ENCODE measurements around the gene GHRL.

DNA sequence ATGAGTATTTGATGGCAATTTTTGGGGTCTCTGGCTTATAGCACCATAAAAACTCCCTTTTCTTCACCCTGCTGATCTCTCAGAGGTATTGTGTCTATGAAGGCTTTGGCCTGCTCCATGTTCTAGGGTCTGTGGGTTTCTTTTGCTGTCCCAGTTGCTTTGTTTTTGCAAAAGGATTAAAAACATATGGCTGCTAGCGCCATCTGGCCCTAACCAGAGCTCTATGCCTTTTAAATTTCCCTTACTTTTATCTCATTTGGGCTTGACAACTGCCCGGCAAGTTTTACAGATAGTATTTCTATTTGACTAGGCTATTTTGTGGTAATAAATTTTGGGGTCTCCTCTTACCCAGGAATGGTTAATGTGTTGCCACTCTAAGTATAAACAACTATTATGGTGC is 6.4 kb upstream of the GHRL start:
- no peak for TF ChIP-seq POLR2AphosphoS5 (IDR thresholded peaks at IDR 0.05; ENCODE audit: low read depth, low read length)
- no peak for TF ChIP-seq POLR2A (IDR thresholded peaks at IDR 0.05; ENCODE audit: low read depth, low read length)
- TF ChIP-seq TAF1 (IDR thresholded peaks at IDR 0.05; ENCODE audit: borderline replicate concordance, low read depth, low read length) = no peak
